ENCODE data around the gene AGTRAP.

Gene AGTRAP

DNA sequence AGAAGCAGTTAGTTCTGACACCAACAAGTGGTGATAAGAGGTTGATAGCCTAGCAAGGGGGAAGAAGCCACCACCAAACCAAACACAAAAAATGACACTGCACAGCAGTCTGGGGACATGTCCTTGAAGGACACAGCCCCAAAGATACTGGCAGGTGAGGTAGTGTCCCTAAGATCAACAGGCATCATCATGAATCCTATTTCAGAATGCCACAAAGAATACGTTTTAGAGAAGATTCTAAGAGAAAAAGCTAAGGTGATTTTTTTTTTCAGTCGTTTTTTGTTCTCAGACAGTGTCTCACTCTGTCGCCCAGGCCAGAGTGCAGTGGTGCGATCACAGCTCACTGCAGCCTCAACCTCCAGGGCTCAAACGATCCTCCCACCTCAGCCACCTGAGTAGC, 50.2 kb downstream of the AGTRAP start:
- no peak for DNase-seq

GRCh38 chr1:11787251-11787803, 51.4 kb downstream of the AGTRAP start:
- no peak for DNase-seq

DNA sequence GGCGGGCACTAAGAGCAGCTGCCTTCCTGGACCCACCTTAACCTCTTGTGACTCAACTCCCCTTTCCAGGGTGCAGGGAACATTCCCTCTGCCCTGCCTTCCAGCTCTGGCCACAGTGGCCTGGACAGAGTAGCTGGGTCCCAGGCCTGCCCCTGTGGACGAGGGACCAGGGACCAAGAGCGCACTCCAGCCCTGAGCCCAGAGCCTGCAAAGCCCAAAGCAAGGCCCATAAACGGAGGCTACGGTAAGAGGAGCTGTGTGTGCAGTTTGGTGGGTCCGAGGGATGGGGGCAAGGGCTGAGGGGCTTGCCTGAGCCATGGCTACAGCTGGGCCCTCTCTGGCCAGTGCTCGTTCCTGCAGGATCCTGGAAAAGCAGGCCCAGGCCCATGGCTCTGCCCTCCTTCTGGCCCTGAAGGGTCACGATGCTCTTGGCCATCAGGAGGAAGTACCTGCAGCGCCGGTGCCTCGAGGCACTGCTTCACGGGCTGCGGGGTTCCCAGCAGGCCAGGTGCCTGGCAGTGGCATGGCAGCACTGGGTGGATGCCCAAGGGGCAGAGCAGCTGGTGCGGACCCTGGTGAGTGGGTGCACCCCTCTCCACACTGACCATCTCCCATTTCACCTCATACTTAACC, 52.0 kb downstream of the AGTRAP start:
- no peak for DNase-seq

GRCh38 chr1:11788549-11789053, 52.7 kb downstream of the AGTRAP start:
- no peak for DNase-seq

DNA sequence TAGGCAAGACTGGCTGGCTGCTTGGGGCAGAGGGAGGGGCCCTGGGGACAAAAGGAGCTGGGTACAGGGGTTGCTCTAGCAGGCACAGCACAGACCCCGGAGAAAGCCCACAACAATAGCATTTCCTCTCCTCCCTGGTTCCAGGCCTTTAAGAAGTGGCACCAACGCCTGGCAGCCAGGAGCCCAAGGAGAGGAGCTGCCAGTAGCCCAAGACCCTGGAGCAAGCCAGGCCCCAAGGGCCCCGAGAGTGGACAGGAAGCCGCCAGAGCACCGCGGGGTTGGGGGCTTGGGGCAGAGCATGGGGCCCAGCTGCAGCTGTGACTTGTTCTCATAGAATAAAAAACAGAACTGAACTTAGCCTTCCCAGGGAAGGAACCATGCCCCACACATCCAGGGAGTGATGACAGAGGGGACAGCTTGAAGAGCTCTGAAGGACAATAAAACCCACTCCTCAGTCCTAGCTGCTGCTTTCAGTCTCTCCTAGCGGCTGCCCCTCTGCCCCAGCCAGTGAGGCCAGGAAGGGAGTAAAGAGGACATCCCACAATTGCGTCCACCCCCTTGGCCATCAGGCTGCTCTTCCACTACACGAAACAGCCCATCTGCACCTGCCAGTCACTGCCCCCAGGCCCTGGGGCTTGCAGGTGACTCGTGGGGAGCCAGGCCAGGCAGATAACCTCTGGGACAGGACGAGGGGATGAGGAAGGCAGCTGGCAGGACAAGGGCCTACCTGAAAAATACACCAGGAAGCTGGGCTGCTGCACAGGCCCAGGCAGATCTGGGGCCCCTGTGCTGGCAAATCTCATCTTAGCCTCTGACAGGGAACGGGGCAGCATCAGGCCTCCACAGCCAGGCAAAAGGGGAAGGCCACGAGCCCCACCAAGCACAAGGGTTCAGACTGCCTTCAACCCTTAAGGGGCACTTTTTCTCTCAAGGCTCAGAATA, 53.5 kb downstream of the AGTRAP start:
- no peak for DNase-seq

- DNase-seq = no peak
Measured at GRCh38 chr1:11790101-11790879, 54.4 kb downstream of the AGTRAP start.

GRCh38 chr1:11790880-11791715, 55.2 kb downstream of the AGTRAP start:
- DNase-seq = no peak

DNA sequence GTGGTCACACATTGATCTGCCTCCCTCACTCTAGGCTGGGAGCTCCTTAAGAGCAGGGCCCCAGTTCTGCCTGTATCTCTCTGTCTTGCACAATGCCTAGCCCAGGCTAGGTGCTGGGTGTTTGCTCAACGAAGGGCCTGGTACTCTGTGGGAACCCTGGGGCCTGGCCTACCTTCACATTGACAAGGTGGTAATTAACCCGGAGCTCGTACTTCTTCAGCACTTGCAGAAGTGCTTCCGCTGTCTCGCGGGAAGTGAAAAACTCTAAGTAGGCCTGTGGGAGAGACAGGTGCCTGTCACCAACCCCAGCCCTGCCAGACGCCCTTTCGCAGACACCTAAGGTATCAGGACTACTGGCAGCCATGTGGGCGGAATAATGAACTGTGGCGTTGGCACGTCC, 56.2 kb downstream of the AGTRAP start:
- no peak for DNase-seq

- DNase-seq = no peak
Measured at GRCh38 chr1:11793819-11794218, 57.9 kb downstream of the AGTRAP start.

DNA sequence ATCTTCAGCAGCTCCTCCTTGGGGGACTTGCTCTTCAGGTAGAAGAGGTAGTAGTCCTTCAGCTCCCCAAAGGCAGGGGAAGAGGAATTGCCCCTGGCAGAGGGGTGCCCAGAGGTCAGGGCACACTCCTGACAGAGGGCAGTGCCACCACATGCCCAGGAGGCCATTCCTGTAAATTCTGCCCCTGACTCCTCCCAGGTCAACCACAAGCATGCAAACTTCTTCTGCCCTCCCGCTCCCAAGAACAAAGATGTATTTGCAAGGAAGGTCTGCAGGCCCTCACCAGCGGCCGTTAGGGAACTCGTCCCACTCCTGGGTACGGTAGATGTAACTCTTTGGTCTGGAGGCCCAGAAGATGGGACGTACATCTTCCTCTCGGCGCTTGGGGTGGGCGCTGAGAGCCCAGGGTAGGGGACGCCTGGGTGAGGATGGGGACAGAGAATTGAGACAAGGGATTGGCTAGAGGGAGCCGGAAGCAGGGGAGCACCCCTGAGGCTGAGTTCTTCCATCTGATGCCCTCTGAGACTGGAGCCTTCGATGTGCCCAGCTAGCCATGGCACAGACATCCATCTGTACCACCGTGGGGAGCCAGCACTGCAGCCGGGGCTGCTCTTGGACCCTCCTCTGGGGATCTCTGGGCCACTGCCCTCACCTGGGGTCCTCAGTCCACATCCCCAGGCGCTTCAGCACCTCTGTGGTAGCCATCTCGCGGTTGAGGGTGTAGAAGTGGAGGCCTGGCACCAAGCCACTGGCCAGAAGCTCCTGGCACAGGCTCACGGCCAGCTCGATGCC, 58.7 kb downstream of the AGTRAP start:
- no peak for DNase-seq

- DNase-seq = no peak
Measured at GRCh38 chr1:11795238-11795890, 59.4 kb downstream of the AGTRAP start.

DNA sequence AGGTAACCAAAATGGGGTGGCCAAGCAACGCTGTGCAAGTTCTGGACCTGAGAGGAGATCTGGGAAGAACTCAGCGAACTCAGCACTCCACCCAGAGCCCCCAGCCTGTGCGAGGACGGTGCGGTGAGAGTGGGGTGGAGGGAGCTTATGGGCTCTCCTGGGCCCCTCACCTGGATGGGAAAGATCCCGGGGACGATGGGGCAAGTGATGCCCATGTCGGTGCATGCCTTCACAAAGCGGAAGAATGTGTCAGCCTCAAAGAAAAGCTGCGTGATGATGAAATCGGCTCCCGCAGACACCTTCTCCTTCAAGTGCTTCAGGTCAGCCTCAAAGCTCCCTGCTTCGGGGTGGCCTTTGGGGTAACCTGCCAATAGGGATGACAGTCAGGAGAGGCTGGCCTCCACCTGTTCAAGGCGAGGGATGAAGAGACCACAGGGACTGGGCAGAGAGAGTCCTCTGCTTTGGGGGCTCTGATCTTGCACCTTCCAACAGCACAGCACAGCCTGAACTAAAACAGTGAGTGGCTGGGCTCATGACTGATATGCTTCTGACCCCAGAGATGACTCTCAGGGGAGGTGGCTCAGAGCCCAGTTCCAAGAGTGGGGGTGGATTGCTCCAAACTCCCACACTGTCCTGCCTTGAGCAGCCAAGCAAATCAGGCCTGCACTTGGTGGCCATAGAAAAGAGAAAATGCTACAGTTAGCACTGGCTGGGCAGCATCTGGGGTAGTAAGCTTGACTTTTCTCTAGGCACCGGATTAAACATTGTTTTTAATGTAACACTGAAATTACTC, 60.3 kb downstream of the AGTRAP start:
- no peak for DNase-seq

DNA sequence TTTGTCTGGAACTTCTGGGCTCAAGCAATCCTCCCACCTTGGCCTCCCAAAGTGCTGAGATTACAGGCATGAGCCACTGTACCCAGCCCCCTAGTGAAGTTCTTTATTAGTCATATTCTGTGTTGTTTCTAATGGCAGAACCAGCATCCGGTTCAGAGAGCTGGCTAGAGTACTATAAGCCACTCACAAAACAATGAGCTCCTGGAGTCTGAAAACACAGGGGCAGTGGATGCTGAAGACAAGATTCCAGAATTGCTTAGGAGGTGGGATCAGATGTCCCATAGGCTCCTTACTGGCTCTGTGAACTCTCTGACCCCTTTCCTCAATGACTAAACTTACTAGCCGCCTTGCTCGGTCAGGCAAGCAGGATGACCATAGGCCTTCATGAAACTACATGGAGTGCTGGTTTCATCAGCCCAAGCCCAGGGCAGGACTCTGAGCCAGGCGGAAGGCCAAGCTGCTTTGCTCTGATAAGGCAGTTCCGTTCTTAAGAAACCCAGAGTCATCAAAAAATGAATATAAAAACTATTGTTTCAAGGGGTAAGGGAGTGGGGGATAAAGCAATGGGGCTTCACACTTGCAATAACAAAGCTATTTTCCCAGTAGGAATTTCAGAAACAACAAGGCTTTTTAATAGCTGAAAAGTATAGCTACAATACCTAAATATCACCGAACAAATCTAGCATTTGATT, 61.7 kb downstream of the AGTRAP start:
- no peak for DNase-seq

DNA sequence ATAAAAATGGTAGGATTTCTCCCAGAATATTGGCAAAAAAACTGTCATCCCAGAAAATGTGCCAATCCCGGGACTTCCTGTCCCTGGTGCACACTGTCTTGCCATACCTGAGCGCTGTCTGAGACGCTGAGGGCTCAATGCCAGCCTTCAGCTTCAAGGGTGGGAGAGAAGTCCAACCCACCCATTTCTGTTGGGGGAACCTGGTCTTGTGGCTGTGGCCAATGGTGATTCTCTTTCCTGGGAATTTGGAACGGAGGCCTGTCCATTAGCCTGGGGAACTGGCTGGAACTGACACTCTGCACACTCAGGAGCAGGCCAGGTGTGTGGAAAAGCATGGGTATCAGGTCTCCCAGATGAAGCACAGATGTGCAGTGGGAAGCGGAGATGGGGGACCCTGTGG, 63.2 kb downstream of the AGTRAP start:
- no peak for DNase-seq

DNA sequence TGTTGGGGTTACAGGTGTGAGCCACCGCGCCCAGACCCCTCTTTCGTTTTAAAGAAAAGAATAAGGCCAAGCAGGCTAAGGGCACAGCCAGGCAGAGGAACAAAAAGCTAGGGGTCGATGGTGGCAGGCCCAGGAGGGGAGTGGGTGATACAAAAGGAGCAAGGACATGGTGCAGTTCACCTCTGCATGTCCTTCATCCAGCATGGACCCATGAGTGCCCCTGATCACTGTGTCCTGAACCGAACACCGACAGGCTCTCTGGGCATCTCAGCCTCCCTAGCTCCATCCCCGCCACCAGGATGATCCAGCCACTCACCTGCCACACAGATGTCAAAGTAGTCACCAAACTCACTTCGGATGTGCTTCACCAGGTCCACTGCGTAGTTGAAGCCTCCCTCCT, 64.0 kb downstream of the AGTRAP start:
- DNase-seq = no peak

GRCh38 chr1:11800391-11800755, 64.4 kb downstream of the AGTRAP start:
- DNase-seq = no peak
